Stomach smooth muscle (tissue), 2 donors: Measurements from ENCODE around the gene ARL6IP6.

Source experiments
- H3K27ac ChIP-seq: one replicate; pipeline ENCODE4 v1.7.0; 2013; ENCODE audit warnings: mild to moderate bottlenecking, low read length, inconsistent platforms
- H3K27me3 ChIP-seq, 2 donors: one replicate each; pipeline ENCODE4 v1.7.0; 2013; ENCODE audit warnings: low read length in 2 of 2; ENCODE audit not compliant: insufficient read depth in 2 of 2, control insufficient read depth in 1 of 2
- H3K36me3 ChIP-seq, 2 donors: one replicate each; pipeline ENCODE4 v1.7.0; 2013; ENCODE audit warnings: low read length in 2 of 2; ENCODE audit not compliant: control insufficient read depth in 2 of 2, insufficient read depth in 2 of 2
- H3K4me1 ChIP-seq: one replicate; pipeline ENCODE4 v1.7.0; 2013; ENCODE audit warnings: low read length; ENCODE audit not compliant: control insufficient read depth, insufficient read depth
- H3K4me3 ChIP-seq, 2 donors: one replicate each; pipeline ENCODE4 v1.7.0; 2013; ENCODE audit warnings: low read length in 2 of 2
- H3K9ac ChIP-seq, 2 donors: one replicate each; pipeline ENCODE4 v1.7.0; 2013; ENCODE audit warnings: low read length in 2 of 2, mild to moderate bottlenecking in 1 of 2
- H3K9me3 ChIP-seq, 2 donors: one replicate each; pipeline ENCODE4 v1.7.0; 2013; ENCODE audit warnings: low read length in 2 of 2; ENCODE audit not compliant: control insufficient read depth in 2 of 2
- donor health status: healthy.
- donor health status: Pancreatic carcinoma.

Gene ARL6IP6

DNA sequence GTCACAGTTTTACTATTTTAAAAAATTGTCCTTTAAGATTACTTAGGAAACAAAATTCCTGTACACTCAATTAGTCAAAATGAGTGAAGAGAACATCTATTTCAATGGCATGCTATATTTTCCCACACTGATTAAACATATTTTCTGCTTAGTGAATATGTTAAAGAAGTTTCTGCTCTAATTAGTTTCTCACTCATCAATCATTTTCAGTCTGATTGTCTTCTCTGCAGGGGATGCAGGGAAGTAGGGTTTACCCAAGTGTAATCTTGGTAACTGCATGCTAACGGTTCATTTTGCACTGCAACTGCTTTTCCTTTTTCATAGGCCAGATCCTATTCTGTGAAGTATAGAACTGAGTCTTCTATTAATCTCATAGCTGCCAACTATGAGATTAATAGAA is 78.5 kb downstream of the ARL6IP6 start:
- H3K27ac ChIP-seq, result no peak overlapping the region
- no peak overlapping the region for H3K4me3 ChIP-seq
- no peak overlapping the region for H3K9ac ChIP-seq
- H3K36me3 ChIP-seq, result no peaks in the 10 kb centered on the region
- H3K4me1 ChIP-seq, result no peaks in the 10 kb centered on the region
- no peaks in the 10 kb centered on the region for H3K9me3 ChIP-seq
- no peaks in the 10 kb centered on the region for H3K27me3 ChIP-seq

DNA sequence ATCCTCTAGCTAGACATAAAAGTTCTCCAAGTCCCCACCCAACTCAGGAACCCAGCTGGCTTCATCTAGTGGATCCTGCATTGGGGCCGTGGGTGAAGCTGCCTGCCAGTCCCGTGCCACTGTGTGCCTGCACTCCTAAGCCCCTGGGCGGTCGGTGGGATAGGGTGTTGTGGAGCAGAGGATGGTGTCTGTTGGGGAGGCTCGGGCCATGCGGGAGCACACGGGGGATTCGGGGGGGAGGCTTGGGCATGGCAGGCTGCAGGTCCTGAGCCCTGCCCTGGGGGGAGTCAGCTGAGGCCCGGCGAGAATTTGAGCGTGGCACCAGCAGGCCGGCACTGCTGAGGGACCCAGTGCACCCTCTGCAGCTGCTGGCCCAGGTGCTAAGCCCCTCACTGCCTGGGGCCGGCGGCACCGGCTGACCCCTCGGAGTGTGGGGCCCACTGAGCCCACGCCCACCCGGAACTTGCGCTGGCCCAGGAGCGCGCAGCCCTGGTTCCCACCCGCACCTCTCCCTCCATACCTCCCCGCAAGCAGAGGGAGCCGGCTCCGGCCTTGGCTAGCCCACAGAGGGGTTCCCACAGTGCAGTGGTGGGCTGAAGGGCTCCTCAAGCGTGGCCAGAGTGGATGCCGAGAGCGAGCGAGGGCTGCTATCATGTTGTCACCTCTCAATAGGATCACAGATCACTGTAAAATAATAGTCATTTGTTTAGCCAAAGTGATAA is 86.4 kb downstream of the ARL6IP6 start:
- no peaks in the 10 kb centered on the region for H3K9me3 ChIP-seq
- no peak overlapping the region for H3K9ac ChIP-seq
- no peaks in the 10 kb centered on the region for H3K36me3 ChIP-seq
- H3K4me3 ChIP-seq, result no peak overlapping the region
- no peaks in the 10 kb centered on the region for H3K4me1 ChIP-seq
- H3K27me3 ChIP-seq, result no peaks in the 10 kb centered on the region
- H3K27ac ChIP-seq, result no peak overlapping the region

DNA sequence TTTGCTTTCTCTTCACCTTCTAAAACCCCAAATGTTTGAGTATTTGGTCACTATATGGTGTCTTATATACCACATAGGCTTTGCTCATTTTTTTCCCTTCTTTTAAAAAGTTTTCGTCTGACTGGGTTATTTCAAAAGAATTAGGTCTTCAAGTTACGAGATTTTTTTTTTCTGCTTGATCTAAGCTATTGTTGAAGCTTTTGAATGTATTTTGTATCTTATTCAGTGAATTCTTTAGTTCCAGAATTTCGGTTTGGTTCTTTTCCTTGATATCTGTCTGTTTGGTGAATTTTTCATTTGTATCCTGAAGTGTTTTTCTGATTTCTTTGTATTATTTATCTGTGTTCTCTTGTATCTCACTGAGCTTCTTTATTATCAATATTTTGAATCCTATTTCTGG is 93.5 kb downstream of the ARL6IP6 start:
- no peak overlapping the region for H3K9ac ChIP-seq
- no peaks in the 10 kb centered on the region for H3K36me3 ChIP-seq
- no peak overlapping the region for H3K27ac ChIP-seq
- H3K9me3 ChIP-seq, result peaks cover 4 to 5% of the 10 kb centered on the region in 2 donors
- H3K27me3 ChIP-seq, result no peaks in the 10 kb centered on the region
- H3K4me3 ChIP-seq, result no peak overlapping the region
- no peaks in the 10 kb centered on the region for H3K4me1 ChIP-seq
